Measurements from ENCODE around the gene DCD.
A peak's percentile ranks its signal among the peaks of the same experiment; 100 is the strongest.

DCD gene

GRCh38 chr12:54596526-54596946 lies 51.6 kb downstream of the DCD start:
- DNase-seq (ENCODE audit: low spot score), result peak; percentile 64
- TF ChIP-seq CTCF (IDR thresholded peaks at IDR 0.05; ENCODE audit: extremely low read depth, missing control alignments), result peak; percentile 66

- DNase-seq (ENCODE audit: low spot score), result no peak
- no peak for TF ChIP-seq CTCF (IDR thresholded peaks at IDR 0.05; ENCODE audit: extremely low read depth, missing control alignments)
Observed at GRCh38 chr12:54595471-54595870, 52.7 kb downstream of the DCD start.

Data from GM20000 (cell line).